ENCODE measurements around the gene FGF1. TPM values are rescaled to one million over a fixed set of nuclear protein-coding genes. Genes with fewer than 3 reads are reported as not detected.

FGF1 gene
- 10 to 100 TPM; 11.4 to 56.7 TPM for total RNA-seq

- Histone ChIP-seq H3K9me3 (no peaks in the 10 kb centered on the region), H3K27ac (peak within 1 kb of the TSS; percentile 74 to 84), H3K27me3 (replicated peaks; ENCODE audit: insufficient read depth) (no peaks in the 10 kb centered on the region), H3K4me1 (ENCODE audit: control insufficient read depth in 1 of 2, low read depth in 2 of 2) (peaks cover 12 to 30% of the 10 kb centered on the region in 2 donors), H3K36me3 (no peaks in the 10 kb centered on the region), H3K4me3 (peak within 1 kb of the TSS; percentile 51)
- ATAC-seq (ENCODE audit: insufficient number of reproducible peaks, low FRiP score, low read depth) (peak; percentile 6), DNase-seq (ENCODE audit: low spot score) (no peak)
- no peak for TF ChIP-seq CTCF (IDR thresholded peaks at IDR 0.05)
These were observed at the start of gene FGF1 for GRCh38 chr5:142685418-142686209. FGF1 (minus strand) TSS chr5:142686090; CDS start chr5:142614127, 71,963 bp downstream.

GRCh38 chr5:142727735-142728047, 41.8 kb upstream of the FGF1 start:
- no peaks in the 10 kb centered on the region for H3K9me3 ChIP-seq
- no peak overlapping the region for H3K27ac ChIP-seq
- peaks cover 15 to 34% of the 10 kb centered on the region in 2 donors for H3K4me1 ChIP-seq (ENCODE audit: control insufficient read depth in 1 of 2, low read depth in 2 of 2)
- no peak for DNase-seq (ENCODE audit: low spot score)
- no peaks in the 10 kb centered on the region for H3K27me3 ChIP-seq (replicated peaks; ENCODE audit: insufficient read depth)
- TF ChIP-seq CTCF (IDR thresholded peaks at IDR 0.05), result no peak
- no peak overlapping the region for H3K4me3 ChIP-seq
- ATAC-seq (ENCODE audit: insufficient number of reproducible peaks, low FRiP score, low read depth), result no peak
- H3K36me3 ChIP-seq, result no peaks in the 10 kb centered on the region

- no peak for DNase-seq (ENCODE audit: low spot score)
- Histone ChIP-seq H3K27ac (peak overlapping the region; percentile 48 to 51), H3K27me3 (replicated peaks; ENCODE audit: insufficient read depth) (no peaks in the 10 kb centered on the region), H3K4me3 (no peak overlapping the region), H3K36me3 (no peaks in the 10 kb centered on the region), H3K4me1 (ENCODE audit: control insufficient read depth in 1 of 2, low read depth in 2 of 2) (peaks cover 15 to 34% of the 10 kb centered on the region in 2 donors), H3K9me3 (no peaks in the 10 kb centered on the region)
- peak; percentile 58 for ATAC-seq (ENCODE audit: insufficient number of reproducible peaks, low FRiP score, low read depth)
- no peak for TF ChIP-seq CTCF (IDR thresholded peaks at IDR 0.05)
These were observed 40.4 kb upstream of the FGF1 start for GRCh38 chr5:142726188-142726731.

- peak overlapping the region; percentile 48 to 51 for H3K27ac ChIP-seq
- DNase-seq (ENCODE audit: low spot score), result no peak
- H3K36me3 ChIP-seq, result no peaks in the 10 kb centered on the region
These were observed 39.6 kb upstream of the FGF1 start for GRCh38 chr5:142725231-142726187.

More at GRCh38 chr5:142725231-142726187, 39.6 kb upstream of the FGF1 start:
- no peaks in the 10 kb centered on the region for H3K9me3 ChIP-seq
- ATAC-seq (ENCODE audit: insufficient number of reproducible peaks, low FRiP score, low read depth), result no peak
- H3K4me1 ChIP-seq (ENCODE audit: control insufficient read depth in 1 of 2, low read depth in 2 of 2), result peaks cover 15 to 34% of the 10 kb centered on the region in 2 donors
- H3K4me3 ChIP-seq, result no peak overlapping the region
- H3K27me3 ChIP-seq (replicated peaks; ENCODE audit: insufficient read depth), result no peaks in the 10 kb centered on the region
- TF ChIP-seq CTCF (IDR thresholded peaks at IDR 0.05), result no peak
